Right atrium auricular region (tissue), 2 donors: Measurements from ENCODE around the gene PPP2R5B. TPM values are rescaled to one million over a fixed set of nuclear protein-coding genes. Genes with fewer than 3 reads are reported as not detected.

Experiments
- DNase-seq: peaks from one replicate; pipeline ENCODE4 v3.0.0-alpha.2; 2019; ENCODE audit warnings: low spot score
- H3K27ac ChIP-seq, 2 donors: fragments of 200-600 bp; sonication (generic); 1 replicate in 1 of 2; 2 replicates in 1 of 2; pipeline ENCODE4 v1.5.1; 2016 to 2019
- H3K27me3 ChIP-seq, 2 donors: fragments of 200-600 bp; sonication (generic); one replicate each; pipeline versions ENCODE4 v1.5.1 to v1.6.0; 2017 to 2019
- H3K36me3 ChIP-seq: fragments of 200-600 bp; sonication (generic); one replicate; pipeline ENCODE4 v1.5.1; 2016
- H3K4me1 ChIP-seq, 2 donors: fragments of 200-600 bp; sonication (generic); one replicate each; pipeline versions ENCODE4 v1.5.1 to v1.6.0; 2017 to 2019
- H3K4me3 ChIP-seq, 2 donors: fragments of 200-600 bp; sonication (generic); 1 replicate in 1 of 2; 2 replicates in 1 of 2; pipeline ENCODE4 v1.5.1; 2017 to 2019; ENCODE audit warnings: mild to moderate bottlenecking in 1 of 2, moderate library complexity in 1 of 2
- H3K9me3 ChIP-seq, 2 donors: fragments of 200-600 bp; sonication (generic); one replicate each; pipeline ENCODE4 v1.5.1; 2019
- total RNA-seq, 2 donors: library from RNA; depleted of rRNA; stranded (reverse); fragments of >200 nt; gene quantifications; one replicate each; pipeline ENCODE4 v1.1.0, GENCODE V29; 2016
- TF ChIP-seq, protein P1 (sequence below), 2 donors: fragments of 200-600 bp; sonication (generic); IDR thresholded peaks; one replicate each; pipeline ENCODE4 v1.5.1; 2019; ENCODE audit warnings: antibody characterized with exemption in 2 of 2

Gene PPP2R5B
- 10 to 100 TPM; 21.5 to 23.0 TPM for total RNA-seq

DNA sequence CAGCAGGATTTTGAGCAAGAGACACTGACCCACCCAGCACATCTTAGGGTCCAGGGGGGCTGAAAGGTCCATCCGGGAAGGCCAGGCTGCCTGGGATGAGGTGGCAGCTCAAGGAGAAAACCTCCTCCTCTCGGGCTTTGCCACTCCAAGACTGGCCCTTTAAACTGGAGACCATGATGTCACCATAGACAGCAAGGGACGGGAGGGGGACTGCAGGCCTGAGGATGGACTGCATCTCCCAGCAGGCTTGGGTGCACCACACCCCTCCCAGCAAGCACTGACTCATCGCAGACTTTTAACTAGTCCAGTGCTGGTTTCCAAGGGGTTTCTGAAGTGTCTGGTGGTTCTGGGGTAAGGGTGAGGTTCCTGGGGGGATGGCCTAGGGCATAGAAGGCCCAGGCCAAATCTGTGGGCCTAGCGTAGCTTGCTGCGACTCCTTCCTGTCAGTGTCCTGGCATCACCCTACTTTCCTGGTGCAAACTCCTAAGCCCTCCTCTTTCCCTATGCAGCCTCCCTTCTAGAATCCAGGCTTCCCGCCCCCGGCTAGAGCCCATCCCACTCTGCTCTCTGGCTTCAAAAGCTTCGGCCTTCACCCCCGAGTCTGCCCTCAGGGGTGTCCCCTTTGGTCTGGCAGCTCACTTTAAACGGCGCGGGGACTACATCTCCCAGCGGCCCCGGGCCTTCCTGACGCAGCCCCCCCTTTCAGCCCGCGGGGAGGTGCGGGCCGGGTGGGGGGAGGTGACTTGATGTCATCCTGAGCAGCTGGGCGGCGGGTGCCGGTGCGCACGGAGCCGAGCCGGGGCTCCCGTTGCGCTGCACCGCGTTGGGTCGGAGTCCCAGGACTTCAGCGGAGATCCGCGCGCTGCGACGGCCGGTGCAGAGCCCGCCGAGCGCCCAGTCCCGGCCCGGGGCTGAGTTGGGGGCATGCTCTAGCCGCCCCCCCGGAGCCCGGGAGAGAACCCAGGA is at the start of gene PPP2R5B:
Gene PPP2R5B, plus strand, starts transcription at position 746 of the 966 bp plus-strand sequence. CDS start 1,046 bp downstream, outside the sequence.
- DNase-seq = peak; percentile 96
- peak within 1 kb of the TSS; percentile 97 to 98 for H3K27ac ChIP-seq
- H3K4me3 ChIP-seq = peak within 1 kb of the TSS; percentile 95 to 96
- TF ChIP-seq, protein P1, sequence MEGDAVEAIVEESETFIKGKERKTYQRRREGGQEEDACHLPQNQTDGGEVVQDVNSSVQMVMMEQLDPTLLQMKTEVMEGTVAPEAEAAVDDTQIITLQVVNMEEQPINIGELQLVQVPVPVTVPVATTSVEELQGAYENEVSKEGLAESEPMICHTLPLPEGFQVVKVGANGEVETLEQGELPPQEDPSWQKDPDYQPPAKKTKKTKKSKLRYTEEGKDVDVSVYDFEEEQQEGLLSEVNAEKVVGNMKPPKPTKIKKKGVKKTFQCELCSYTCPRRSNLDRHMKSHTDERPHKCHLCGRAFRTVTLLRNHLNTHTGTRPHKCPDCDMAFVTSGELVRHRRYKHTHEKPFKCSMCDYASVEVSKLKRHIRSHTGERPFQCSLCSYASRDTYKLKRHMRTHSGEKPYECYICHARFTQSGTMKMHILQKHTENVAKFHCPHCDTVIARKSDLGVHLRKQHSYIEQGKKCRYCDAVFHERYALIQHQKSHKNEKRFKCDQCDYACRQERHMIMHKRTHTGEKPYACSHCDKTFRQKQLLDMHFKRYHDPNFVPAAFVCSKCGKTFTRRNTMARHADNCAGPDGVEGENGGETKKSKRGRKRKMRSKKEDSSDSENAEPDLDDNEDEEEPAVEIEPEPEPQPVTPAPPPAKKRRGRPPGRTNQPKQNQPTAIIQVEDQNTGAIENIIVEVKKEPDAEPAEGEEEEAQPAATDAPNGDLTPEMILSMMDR (IDR thresholded peaks at IDR 0.05) = no peak
- H3K4me1 ChIP-seq = peaks cover 0 to 32% of the 10 kb centered on the region in 2 donors
- H3K36me3 ChIP-seq = peaks cover 23% of the 10 kb centered on the region
- H3K27me3 ChIP-seq = no peaks in the 10 kb centered on the region
- no peaks in the 10 kb centered on the region for H3K9me3 ChIP-seq

DNA sequence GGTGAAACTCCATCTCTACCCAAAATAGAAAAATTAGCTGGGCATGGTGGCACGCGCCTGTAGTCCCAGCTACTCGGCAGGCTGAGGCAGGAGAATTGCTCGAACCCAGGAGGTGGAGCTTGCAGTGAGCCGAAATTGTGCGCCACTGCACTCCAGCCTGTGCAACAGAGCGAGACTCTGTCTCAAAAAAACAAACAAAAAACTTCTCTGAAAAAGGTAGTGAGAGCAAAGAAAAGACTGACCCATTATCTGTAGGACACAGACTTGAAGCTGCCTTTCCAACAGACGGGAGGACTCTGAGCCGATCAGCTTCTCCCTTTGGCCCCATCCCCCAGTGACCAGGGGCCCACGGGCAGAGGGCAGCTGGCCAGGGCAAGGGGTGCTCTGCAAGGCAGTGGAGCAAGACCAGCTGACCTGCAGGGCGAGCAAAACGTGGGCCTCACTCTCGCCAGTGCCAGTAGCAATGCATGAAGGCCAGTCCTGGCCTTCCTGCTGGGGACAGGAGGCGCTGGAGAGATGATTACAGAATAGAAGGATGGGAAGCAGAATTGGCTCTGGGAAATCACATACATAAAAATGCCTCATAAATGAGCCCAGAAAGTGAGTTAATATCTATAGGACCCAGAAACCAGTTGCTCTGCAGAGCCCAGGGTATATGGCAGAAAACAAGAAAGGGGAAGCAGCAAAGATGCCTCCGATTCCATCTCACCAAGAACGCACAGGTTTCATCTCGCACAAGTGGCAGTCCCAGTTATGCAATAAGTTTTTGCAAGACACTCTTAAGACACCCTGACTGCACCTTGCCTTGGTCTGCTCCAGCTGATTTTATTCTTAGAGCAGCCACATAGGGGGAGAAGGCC is 48.9 kb upstream of the PPP2R5B start:
- TF ChIP-seq, protein P1 (IDR thresholded peaks at IDR 0.05) = no peak
- peak overlapping the region; percentile 89 to 90 for H3K27ac ChIP-seq

DNA sequence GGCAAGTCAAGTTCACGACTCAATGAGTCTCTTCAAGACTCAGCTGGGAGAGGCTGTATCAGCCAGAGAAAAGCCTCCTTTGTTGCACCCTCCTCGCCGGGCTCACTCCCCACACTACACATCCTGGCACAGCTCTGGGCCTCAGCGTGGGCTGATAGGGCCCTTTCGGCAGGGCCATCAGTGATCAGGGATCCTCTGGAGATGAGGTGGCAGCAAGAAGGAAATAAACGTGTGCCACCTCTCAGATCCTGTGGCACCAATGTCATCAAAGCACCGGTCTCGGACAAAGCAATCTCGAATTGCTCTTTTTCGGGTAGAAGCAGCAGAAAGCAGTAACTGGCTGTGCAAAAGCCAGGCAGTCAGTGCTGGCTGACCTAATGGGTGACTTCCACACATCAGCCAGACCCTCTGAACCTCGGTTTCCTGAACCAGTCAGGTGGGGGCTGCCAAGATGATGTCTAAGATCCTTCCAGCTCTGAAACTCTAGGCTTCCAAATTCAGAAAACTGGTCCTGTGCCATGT is 48.2 kb upstream of the PPP2R5B start:
- no peaks in the 10 kb centered on the region for H3K27me3 ChIP-seq
- TF ChIP-seq, protein P1 (IDR thresholded peaks at IDR 0.05) = no peak
- H3K9me3 ChIP-seq = no peaks in the 10 kb centered on the region
- H3K36me3 ChIP-seq = peaks cover 30% of the 10 kb centered on the region
- H3K4me1 ChIP-seq = peaks cover 0 to 83% of the 10 kb centered on the region in 2 donors
- H3K4me3 ChIP-seq = peak overlapping the region; percentile 84 to 87
- peak overlapping the region; percentile 89 to 90 for H3K27ac ChIP-seq
- DNase-seq = no peak

More for the DNA sequence above, 48.9 kb upstream of the PPP2R5B start:
- DNase-seq = no peak
- H3K9me3 ChIP-seq = no peaks in the 10 kb centered on the region
- H3K27me3 ChIP-seq = no peaks in the 10 kb centered on the region
- H3K36me3 ChIP-seq = peaks cover 32% of the 10 kb centered on the region
- peak overlapping the region; percentile 84 to 87 for H3K4me3 ChIP-seq
- H3K4me1 ChIP-seq = peaks cover 0 to 84% of the 10 kb centered on the region in 2 donors

DNA sequence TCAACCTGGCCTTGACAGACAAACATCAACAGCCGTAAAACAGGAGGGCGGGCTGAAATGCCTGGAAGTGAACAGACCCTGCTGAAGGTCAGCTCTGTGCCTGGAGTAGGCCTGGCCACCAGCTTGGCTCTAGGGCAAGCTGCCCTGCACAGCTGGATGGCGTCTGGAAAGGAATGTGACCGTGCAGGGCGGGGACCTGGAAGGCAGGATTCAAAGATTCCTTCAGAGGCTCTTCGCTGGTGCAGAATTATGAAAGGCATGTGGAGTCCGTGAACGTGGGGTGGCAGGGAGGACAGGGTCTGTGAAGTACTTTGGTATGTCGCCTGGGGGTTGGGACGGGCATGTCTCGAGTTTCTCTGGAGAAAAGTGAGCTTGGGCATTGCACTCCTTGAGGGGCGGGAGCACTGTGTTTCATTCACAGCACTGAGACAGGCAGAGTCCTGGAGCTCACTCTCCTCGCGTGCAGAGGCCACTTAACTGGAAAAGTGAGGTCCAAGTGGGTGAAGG is 47.6 kb upstream of the PPP2R5B start:
- H3K27me3 ChIP-seq = no peaks in the 10 kb centered on the region
- H3K27ac ChIP-seq = peak overlapping the region; percentile 89 to 90
- no peaks in the 10 kb centered on the region for H3K9me3 ChIP-seq
- peaks cover 0 to 77% of the 10 kb centered on the region in 2 donors for H3K4me1 ChIP-seq
- no peak for DNase-seq
- TF ChIP-seq, protein P1 (IDR thresholded peaks at IDR 0.05) = no peak
- H3K4me3 ChIP-seq = peak overlapping the region; percentile 84 to 87
- peaks cover 24% of the 10 kb centered on the region for H3K36me3 ChIP-seq
